A549 (cell line): Measurements from ENCODE around the gene ABCB9.

ENCODE experiments used
- BHLHE40 ChIP-seq: IDR thresholded peaks from 2 replicates; pipeline ENCODE4 v1.6.1; 2012; ENCODE audit warnings: low read depth, low read length, inconsistent platforms
- CEBPB ChIP-seq, 2 experiments: fragments of >200 bp in 1 of 2; sonication (Bioruptor Twin) in 1 of 2; formaldehyde crosslinking in 1 of 2; IDR thresholded peaks; 2 replicates each; pipeline ENCODE4 v1.6.1; 2012 to 2016
- CHD2 ChIP-seq: fragments of 150-350 bp; IDR thresholded peaks from 2 replicates; pipeline ENCODE4 v1.6.1; 2014; ENCODE audit warnings: low read length; ENCODE audit not compliant: partially characterized antibody
- CTCF ChIP-seq: fragments of >200 bp; sonication (Bioruptor Twin); formaldehyde crosslinking; IDR thresholded peaks from 3 replicates; pipeline ENCODE4 v1.5.1; 2016
- KDM1A ChIP-seq: fragments of 200-600 bp; sonication (generic); IDR thresholded peaks from 2 replicates; pipeline ENCODE4 v1.6.1; 2016; ENCODE audit warnings: low read depth, mild to moderate bottlenecking
- MAX ChIP-seq: IDR thresholded peaks from 2 replicates; pipeline ENCODE4 v1.6.1; 2012
- NFE2L2 ChIP-seq: fragments of 150-350 bp; conservative IDR thresholded peaks from 2 replicates; pipeline ENCODE4 v1.6.1; 2014; ENCODE audit warnings: low read length
- POLR2A ChIP-seq: IDR thresholded peaks from 2 replicates; pipeline ENCODE4 v1.6.1; 2012; ENCODE audit warnings: mild to moderate bottlenecking, low read length
- SMC3 ChIP-seq: fragments of >200 bp; sonication (Bioruptor Twin); formaldehyde crosslinking; IDR thresholded peaks from 3 replicates; pipeline ENCODE4 v1.6.1; 2018; ENCODE audit warnings: inconsistent platforms
- ZC3H11A ChIP-seq: fragments of 450-650 bp; IDR thresholded peaks from 2 replicates; pipeline ENCODE4 v1.6.1; 2014; ENCODE audit warnings: antibody characterized with exemption, mild to moderate bottlenecking
- ZFP36 ChIP-seq: fragments of 450-650 bp; IDR thresholded peaks from 2 replicates; pipeline ENCODE4 v1.6.1; 2014; ENCODE audit warnings: borderline replicate concordance; ENCODE audit not compliant: partially characterized antibody

GRCh38 chr12:122943196-122943595, 23.1 kb downstream of the ABCB9 start:
- TF ChIP-seq CTCF, result no peak
- TF ChIP-seq NFE2L2, result no peak
- TF ChIP-seq BHLHE40, result no peak
- no peak for TF ChIP-seq POLR2A
- no peak for TF ChIP-seq ZC3H11A
- TF ChIP-seq ZFP36, result no peak
- TF ChIP-seq CHD2, result no peak
- TF ChIP-seq KDM1A, result no peak
- TF ChIP-seq SMC3, result no peak
- no peak for TF ChIP-seq MAX
- no peak for TF ChIP-seq CEBPB (IDR thresholded peaks at IDR 0.05)
